ENCODE data around the gene SHISA9.

Gene SHISA9

DNA sequence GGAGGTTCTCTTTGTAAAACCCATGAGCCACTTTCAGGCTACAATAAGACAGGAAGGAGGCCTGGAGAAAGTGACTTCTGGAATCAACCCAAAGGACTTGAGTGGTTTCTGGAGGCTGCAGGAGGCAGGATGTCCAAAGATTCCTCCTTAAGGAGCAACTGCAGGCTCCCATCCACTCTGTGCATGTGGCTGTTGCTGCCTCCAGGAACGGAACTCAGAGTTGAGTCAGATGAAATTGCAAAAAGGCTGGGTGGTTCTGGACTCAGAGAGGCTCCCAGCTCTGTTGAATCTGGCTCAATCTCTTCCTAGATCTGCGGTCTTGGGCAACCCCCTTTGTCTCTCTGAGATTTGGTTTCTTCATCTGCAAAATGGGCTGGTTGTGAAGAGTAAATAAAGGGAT lies 197.1 kb downstream of the SHISA9 start:
- H3K9me3 ChIP-seq (ENCODE audit: control insufficient read depth, insufficient read depth, low read length) = no peaks in the 10 kb centered on the region
- H3K27me3 ChIP-seq (ENCODE audit: control insufficient read depth, insufficient read depth, low read length) = no peaks in the 10 kb centered on the region
- peaks cover 30% of the 10 kb centered on the region for H3K4me1 ChIP-seq (ENCODE audit: control insufficient read depth, insufficient read depth, low read length)
- H3K9ac ChIP-seq (ENCODE audit: low read depth, low read length) = no peak overlapping the region
- no peak overlapping the region for H3K27ac ChIP-seq (ENCODE audit: low read depth, low read length)
- no peak overlapping the region for H3K4me3 ChIP-seq (ENCODE audit: low read depth, low read length)
- no peaks in the 10 kb centered on the region for H3K36me3 ChIP-seq (ENCODE audit: control insufficient read depth, insufficient read depth, low read length)

DNA sequence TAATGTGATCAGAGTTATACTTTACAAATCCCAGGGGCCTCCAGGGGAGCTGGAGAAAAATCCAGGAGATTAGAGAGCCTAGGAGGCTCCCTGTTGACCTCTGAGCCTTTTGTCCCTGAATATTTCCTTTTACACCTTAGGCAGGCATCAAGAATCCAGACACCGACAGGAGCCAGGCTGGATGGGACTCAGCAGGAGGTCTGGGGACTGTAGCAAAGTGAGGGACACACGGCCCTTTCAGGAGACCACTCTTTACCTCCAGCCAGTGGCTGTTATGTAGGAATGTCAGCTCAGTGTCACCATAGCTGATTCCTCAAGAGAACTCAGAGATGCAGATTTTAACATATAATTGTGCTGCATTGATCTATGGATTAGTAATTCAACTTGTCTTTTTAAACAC lies 198.4 kb downstream of the SHISA9 start:
- no peaks in the 10 kb centered on the region for H3K27me3 ChIP-seq (ENCODE audit: control insufficient read depth, insufficient read depth, low read length)
- H3K27ac ChIP-seq (ENCODE audit: low read depth, low read length) = peak overlapping the region; percentile 60
- H3K9ac ChIP-seq (ENCODE audit: low read depth, low read length) = no peak overlapping the region
- H3K4me1 ChIP-seq (ENCODE audit: control insufficient read depth, insufficient read depth, low read length) = peaks cover 24% of the 10 kb centered on the region
- H3K36me3 ChIP-seq (ENCODE audit: control insufficient read depth, insufficient read depth, low read length) = no peaks in the 10 kb centered on the region
- no peaks in the 10 kb centered on the region for H3K9me3 ChIP-seq (ENCODE audit: control insufficient read depth, insufficient read depth, low read length)
- no peak overlapping the region for H3K4me3 ChIP-seq (ENCODE audit: low read depth, low read length)

DNA sequence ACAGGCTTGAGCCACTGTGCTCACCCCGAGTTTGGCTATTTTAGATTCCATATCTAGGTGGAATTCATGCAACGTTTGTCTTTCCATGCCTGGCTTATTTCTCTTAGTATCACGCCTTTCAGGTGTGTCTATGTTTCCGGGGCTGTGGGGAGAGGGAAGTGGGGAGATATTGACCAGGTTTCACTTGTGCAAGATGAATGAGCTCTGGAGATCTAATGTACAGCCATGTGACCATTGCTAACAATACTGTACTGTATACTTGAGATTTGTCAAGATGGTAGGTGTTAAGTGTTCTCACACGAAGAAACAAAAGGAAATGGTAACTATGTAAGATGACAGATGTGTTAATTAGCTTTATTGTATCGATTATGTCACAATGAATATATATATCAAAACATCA lies 199.6 kb downstream of the SHISA9 start:
- H3K4me3 ChIP-seq (ENCODE audit: low read depth, low read length) = no peak overlapping the region
- H3K36me3 ChIP-seq (ENCODE audit: control insufficient read depth, insufficient read depth, low read length) = no peaks in the 10 kb centered on the region
- H3K27me3 ChIP-seq (ENCODE audit: control insufficient read depth, insufficient read depth, low read length) = no peaks in the 10 kb centered on the region
- H3K9me3 ChIP-seq (ENCODE audit: control insufficient read depth, insufficient read depth, low read length) = no peaks in the 10 kb centered on the region
- peaks cover 24% of the 10 kb centered on the region for H3K4me1 ChIP-seq (ENCODE audit: control insufficient read depth, insufficient read depth, low read length)
- no peak overlapping the region for H3K9ac ChIP-seq (ENCODE audit: low read depth, low read length)
- H3K27ac ChIP-seq (ENCODE audit: low read depth, low read length) = no peak overlapping the region

DNA sequence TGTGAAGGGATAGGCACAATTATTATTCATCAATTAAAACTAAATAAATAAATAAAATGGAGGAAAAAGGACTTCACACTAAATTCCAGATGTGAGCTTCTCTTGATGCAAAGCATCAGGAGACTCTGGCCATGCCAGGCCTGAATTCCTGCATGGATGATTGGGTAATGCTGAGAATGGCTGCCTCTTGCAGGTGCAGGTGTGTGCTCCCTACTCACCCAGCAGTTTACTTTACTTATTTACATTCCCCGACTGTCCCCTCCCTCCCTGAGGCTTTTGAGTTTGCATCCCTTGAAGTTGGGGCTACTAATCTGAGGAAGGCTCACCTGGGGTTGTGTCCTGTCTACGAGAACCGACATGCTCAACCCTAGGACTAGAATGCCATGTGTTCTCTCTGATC lies 200.4 kb downstream of the SHISA9 start:
- H3K36me3 ChIP-seq (ENCODE audit: control insufficient read depth, insufficient read depth, low read length) = no peaks in the 10 kb centered on the region
- no peak overlapping the region for H3K27ac ChIP-seq (ENCODE audit: low read depth, low read length)
- H3K9ac ChIP-seq (ENCODE audit: low read depth, low read length) = no peak overlapping the region
- peaks cover 24% of the 10 kb centered on the region for H3K4me1 ChIP-seq (ENCODE audit: control insufficient read depth, insufficient read depth, low read length)
- H3K27me3 ChIP-seq (ENCODE audit: control insufficient read depth, insufficient read depth, low read length) = no peaks in the 10 kb centered on the region
- no peak overlapping the region for H3K4me3 ChIP-seq (ENCODE audit: low read depth, low read length)
- no peaks in the 10 kb centered on the region for H3K9me3 ChIP-seq (ENCODE audit: control insufficient read depth, insufficient read depth, low read length)

DNA sequence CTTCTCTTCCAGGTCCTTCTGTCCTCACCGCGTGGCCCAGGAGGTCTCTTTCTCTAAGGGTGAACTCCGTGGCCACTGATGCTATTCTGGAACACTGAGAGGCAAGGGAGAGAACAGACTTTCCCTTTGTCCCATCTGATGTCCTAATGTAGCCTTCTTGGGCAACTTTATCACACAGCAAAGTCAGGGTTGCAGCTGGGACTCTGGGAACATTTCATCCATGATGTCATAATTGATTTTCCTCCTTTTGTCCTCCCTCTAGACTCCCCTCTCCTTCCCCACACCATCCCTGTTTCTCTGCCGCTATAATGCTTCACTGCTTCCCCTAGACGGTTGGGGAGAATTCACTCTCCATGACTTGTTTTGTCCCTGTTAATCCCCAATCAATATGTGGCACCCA lies 201.0 kb downstream of the SHISA9 start:
- Histone ChIP-seq H3K27me3 (ENCODE audit: control insufficient read depth, insufficient read depth, low read length) (no peaks in the 10 kb centered on the region), H3K9me3 (ENCODE audit: control insufficient read depth, insufficient read depth, low read length) (no peaks in the 10 kb centered on the region)

DNA sequence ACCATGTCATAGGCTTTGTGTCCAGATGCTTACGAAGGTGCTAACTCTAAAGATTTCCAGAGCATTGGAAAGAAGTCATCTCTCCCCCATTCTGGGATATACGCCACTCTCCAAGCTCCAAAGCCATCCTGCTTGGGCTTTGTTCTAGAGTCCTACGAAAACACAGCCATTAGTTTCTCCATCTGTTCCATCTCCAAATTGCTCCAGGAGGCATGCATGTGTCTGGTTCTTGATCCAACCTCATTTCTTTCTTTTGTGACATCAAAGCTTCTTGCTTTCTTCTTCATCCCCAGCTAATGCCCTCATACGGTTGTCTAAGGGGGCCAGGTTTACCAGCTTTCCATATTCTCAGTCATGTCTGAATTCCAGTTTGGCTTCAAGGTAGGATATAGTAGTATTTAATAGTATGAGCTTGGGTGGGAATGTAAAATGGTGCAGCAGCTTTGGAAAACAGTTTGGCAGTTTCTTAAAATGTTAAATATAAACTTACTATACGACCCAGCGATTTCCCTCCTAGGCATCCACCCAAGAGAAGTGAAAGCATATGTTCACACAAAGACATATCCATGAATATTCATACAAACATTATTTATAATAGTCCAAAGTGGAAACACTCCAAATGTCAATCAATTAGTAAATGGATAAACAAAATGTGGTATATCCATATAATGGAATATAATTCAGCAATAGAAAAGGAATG lies 202.6 kb downstream of the SHISA9 start:
- H3K4me3 ChIP-seq (ENCODE audit: low read depth, low read length) = no peak overlapping the region
- no peaks in the 10 kb centered on the region for H3K9me3 ChIP-seq (ENCODE audit: control insufficient read depth, insufficient read depth, low read length)
- H3K27ac ChIP-seq (ENCODE audit: low read depth, low read length) = no peak overlapping the region
- H3K4me1 ChIP-seq (ENCODE audit: control insufficient read depth, insufficient read depth, low read length) = peaks cover 14% of the 10 kb centered on the region
- H3K27me3 ChIP-seq (ENCODE audit: control insufficient read depth, insufficient read depth, low read length) = no peaks in the 10 kb centered on the region
- H3K36me3 ChIP-seq (ENCODE audit: control insufficient read depth, insufficient read depth, low read length) = no peaks in the 10 kb centered on the region
- no peak overlapping the region for H3K9ac ChIP-seq (ENCODE audit: low read depth, low read length)

More for the DNA sequence above, 201.0 kb downstream of the SHISA9 start:
- H3K4me3 ChIP-seq (ENCODE audit: low read depth, low read length) = no peak overlapping the region
- H3K36me3 ChIP-seq (ENCODE audit: control insufficient read depth, insufficient read depth, low read length) = no peaks in the 10 kb centered on the region
- H3K27ac ChIP-seq (ENCODE audit: low read depth, low read length) = no peak overlapping the region
- H3K9ac ChIP-seq (ENCODE audit: low read depth, low read length) = no peak overlapping the region
- H3K4me1 ChIP-seq (ENCODE audit: control insufficient read depth, insufficient read depth, low read length) = peaks cover 24% of the 10 kb centered on the region

DNA sequence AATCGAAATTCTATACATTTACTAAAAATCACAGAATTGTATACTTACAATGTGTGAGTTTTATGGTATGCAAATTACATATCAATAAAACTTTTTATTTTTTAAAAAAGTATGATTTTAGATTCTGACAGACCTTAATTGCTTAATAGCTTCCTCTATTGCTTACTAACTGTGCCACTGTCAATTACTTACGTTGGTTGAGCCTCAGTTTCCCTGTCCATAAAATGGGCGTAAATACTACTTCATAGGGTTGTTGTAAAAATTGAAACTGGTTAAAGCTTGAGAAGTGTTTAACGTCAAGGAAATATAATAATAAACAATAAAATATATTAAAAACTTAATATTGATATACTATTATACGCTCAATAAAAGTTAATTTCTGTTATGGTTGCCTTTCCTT lies 203.4 kb downstream of the SHISA9 start:
- Histone ChIP-seq H3K9ac (ENCODE audit: low read depth, low read length) (no peak overlapping the region), H3K4me1 (ENCODE audit: control insufficient read depth, insufficient read depth, low read length) (peaks cover 7% of the 10 kb centered on the region), H3K36me3 (ENCODE audit: control insufficient read depth, insufficient read depth, low read length) (no peaks in the 10 kb centered on the region), H3K4me3 (ENCODE audit: low read depth, low read length) (no peak overlapping the region), H3K27me3 (ENCODE audit: control insufficient read depth, insufficient read depth, low read length) (no peaks in the 10 kb centered on the region), H3K27ac (ENCODE audit: low read depth, low read length) (no peak overlapping the region), H3K9me3 (ENCODE audit: control insufficient read depth, insufficient read depth, low read length) (no peaks in the 10 kb centered on the region)

DNA sequence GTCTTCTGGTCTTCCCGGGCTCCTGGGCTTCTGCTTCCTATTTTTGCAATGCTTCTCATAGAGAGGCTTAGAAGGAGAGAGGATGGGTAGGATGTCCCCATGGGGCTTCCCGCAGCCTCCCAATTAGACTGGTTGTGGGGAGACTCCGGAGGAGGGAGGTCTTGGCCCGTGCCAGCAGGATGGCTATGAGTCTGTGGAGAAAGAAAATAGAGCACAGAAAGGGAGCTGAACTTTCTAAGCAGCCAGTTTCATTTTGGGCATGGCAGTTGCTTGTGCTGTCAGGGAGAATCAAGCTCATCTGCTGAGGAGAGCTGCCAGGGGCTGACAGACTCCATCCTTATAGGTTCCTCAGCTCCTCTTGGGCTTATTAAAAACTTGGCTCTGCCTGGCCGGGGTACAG lies 204.0 kb downstream of the SHISA9 start:
- Histone ChIP-seq H3K27me3 (ENCODE audit: control insufficient read depth, insufficient read depth, low read length) (no peaks in the 10 kb centered on the region), H3K4me3 (ENCODE audit: low read depth, low read length) (no peak overlapping the region), H3K36me3 (ENCODE audit: control insufficient read depth, insufficient read depth, low read length) (no peaks in the 10 kb centered on the region), H3K27ac (ENCODE audit: low read depth, low read length) (no peak overlapping the region), H3K4me1 (ENCODE audit: control insufficient read depth, insufficient read depth, low read length) (peaks cover 8% of the 10 kb centered on the region; the same call in 1 of the 2 replicates), H3K9me3 (ENCODE audit: control insufficient read depth, insufficient read depth, low read length) (no peaks in the 10 kb centered on the region), H3K9ac (ENCODE audit: low read depth, low read length) (no peak overlapping the region)

DNA sequence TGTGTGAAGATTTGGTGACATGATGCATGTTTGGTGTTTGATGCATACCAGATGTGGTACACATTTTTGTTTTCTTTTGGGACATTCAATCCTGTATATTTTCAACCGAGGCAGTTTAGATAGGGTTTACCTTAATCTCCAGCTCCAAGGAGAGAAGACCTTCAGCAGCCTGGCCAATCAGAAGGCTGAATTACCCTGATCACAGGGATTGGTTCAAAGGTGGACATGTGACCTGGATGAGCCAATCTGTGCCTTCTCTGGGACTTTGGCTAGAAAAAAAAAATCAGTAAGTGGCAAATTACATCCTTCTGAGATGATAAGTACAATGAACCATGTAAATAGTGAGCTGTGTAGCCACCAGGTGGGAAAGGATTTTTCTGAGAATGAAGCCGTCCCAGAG lies 205.1 kb downstream of the SHISA9 start:
- peaks cover 12% of the 10 kb centered on the region; the same call in 1 of the 2 replicates for H3K4me1 ChIP-seq (ENCODE audit: control insufficient read depth, insufficient read depth, low read length)
- no peak overlapping the region for H3K9ac ChIP-seq (ENCODE audit: low read depth, low read length)
- no peaks in the 10 kb centered on the region for H3K9me3 ChIP-seq (ENCODE audit: control insufficient read depth, insufficient read depth, low read length)
- no peak overlapping the region for H3K4me3 ChIP-seq (ENCODE audit: low read depth, low read length)
- H3K27me3 ChIP-seq (ENCODE audit: control insufficient read depth, insufficient read depth, low read length) = no peaks in the 10 kb centered on the region
- no peak overlapping the region for H3K27ac ChIP-seq (ENCODE audit: low read depth, low read length)
- no peaks in the 10 kb centered on the region for H3K36me3 ChIP-seq (ENCODE audit: control insufficient read depth, insufficient read depth, low read length)

DNA sequence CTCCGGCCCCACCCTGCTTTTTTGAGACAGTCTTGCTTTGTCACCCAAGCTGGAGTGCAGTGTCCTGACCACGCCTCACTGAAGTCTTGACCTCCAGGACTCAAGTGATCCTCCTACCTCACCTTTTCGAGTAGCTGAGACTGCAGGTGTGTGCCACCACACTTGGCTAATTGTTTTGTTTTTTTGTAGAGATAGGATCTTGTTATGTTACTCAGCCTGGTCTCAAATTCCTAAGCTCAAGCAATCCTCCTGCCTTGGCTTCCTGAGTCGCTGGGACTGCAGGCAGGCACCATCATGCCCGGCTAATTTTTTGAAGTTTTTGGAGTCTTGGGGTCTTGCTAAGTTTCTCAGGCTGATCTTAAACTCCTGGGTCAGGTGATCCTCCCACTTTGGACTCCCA lies 206.7 kb downstream of the SHISA9 start:
- Histone ChIP-seq H3K36me3 (ENCODE audit: control insufficient read depth, insufficient read depth, low read length) (no peaks in the 10 kb centered on the region), H3K9ac (ENCODE audit: low read depth, low read length) (no peak overlapping the region), H3K27me3 (ENCODE audit: control insufficient read depth, insufficient read depth, low read length) (no peaks in the 10 kb centered on the region), H3K27ac (ENCODE audit: low read depth, low read length) (no peak overlapping the region), H3K9me3 (ENCODE audit: control insufficient read depth, insufficient read depth, low read length) (no peaks in the 10 kb centered on the region), H3K4me1 (ENCODE audit: control insufficient read depth, insufficient read depth, low read length) (peaks cover 20% of the 10 kb centered on the region), H3K4me3 (ENCODE audit: low read depth, low read length) (no peak overlapping the region)

DNA sequence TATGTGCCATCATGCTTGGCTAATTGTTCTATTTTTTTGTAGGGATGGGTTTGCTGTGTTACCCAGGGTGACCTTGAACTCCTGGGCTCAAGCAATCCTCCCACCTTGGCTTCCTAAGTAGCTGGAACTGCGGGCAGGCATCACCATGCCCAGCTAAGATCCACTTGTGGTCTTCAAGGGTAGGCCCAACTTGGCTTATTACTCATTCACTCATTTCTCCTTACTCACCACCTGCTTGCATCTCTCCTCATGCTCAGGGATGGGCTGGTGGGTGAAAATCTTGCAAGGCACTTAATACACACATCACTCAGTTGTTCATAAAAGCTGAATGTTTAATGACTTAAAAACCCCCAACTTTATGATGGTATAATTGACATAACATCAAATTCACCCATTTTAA lies 207.8 kb downstream of the SHISA9 start:
- Histone ChIP-seq H3K9me3 (ENCODE audit: control insufficient read depth, insufficient read depth, low read length) (no peaks in the 10 kb centered on the region), H3K9ac (ENCODE audit: low read depth, low read length) (no peak overlapping the region), H3K36me3 (ENCODE audit: control insufficient read depth, insufficient read depth, low read length) (no peaks in the 10 kb centered on the region), H3K4me3 (ENCODE audit: low read depth, low read length) (no peak overlapping the region), H3K27ac (ENCODE audit: low read depth, low read length) (no peak overlapping the region), H3K27me3 (ENCODE audit: control insufficient read depth, insufficient read depth, low read length) (no peaks in the 10 kb centered on the region), H3K4me1 (ENCODE audit: control insufficient read depth, insufficient read depth, low read length) (peaks cover 20% of the 10 kb centered on the region)

All from HUES48 (cell line).